HepG2 (cell line): ENCODE measurements around the gene LXN. TPM values are rescaled to one million over a fixed set of nuclear protein-coding genes. Genes with fewer than 3 reads are reported as not detected.
A peak's percentile ranks its signal among the peaks of the same experiment; 100 is the strongest.

Experiments
- DPF2 ChIP-seq: sonication (generic); formaldehyde crosslinking; IDR thresholded peaks from 2 replicates; pipeline ENCODE4 v1.4.0; 2020; ENCODE audit warnings: mild to moderate bottlenecking, low read depth, missing genetic modification reagents, borderline replicate concordance
- FOSL2 ChIP-seq: sonication (generic); formaldehyde crosslinking; IDR thresholded peaks from 2 replicates; pipeline ENCODE4 v1.4.0; 2020; ENCODE audit warnings: missing genetic modification reagents
- HNRNPH1 ChIP-seq: fragments of 200-400 bp; formaldehyde crosslinking; optimal IDR thresholded peaks from 2 replicates; pipeline ENCODE3; 2017; ENCODE audit warnings: mild to moderate bottlenecking, low read depth, low read length
- HOXA9 ChIP-seq: sonication (generic); formaldehyde crosslinking; IDR thresholded peaks from 2 replicates; pipeline ENCODE4 v1.8.1; 2022; ENCODE audit warnings: missing genetic modification reagents, mild to moderate bottlenecking, moderate library complexity, borderline replicate concordance
- ISX ChIP-seq: sonication (generic); formaldehyde crosslinking; conservative IDR thresholded peaks from 2 replicates; pipeline ENCODE4 v1.5.0; 2020; ENCODE audit warnings: missing genetic modification reagents
- KDM3A ChIP-seq: IDR thresholded peaks from 2 replicates; pipeline ENCODE4 v1.6.1; 2018; ENCODE audit warnings: low read depth, missing compliant biosample characterization
- KDM4B ChIP-seq: sonication (generic); formaldehyde crosslinking; IDR thresholded peaks from 2 replicates; pipeline ENCODE4 v1.4.0; 2020; ENCODE audit warnings: missing genetic modification reagents
- KDM5B ChIP-seq: sonication (generic); formaldehyde crosslinking; IDR thresholded peaks from 2 replicates; pipeline ENCODE4 v1.4.0; 2020; ENCODE audit warnings: missing genetic modification reagents, mild to moderate bottlenecking, borderline replicate concordance
- MBD4 ChIP-seq: IDR thresholded peaks from 2 replicates; pipeline ENCODE4 v1.6.1; 2012; ENCODE audit warnings: low read length, inconsistent platforms, borderline replicate concordance
- MXD1 ChIP-seq: sonication (generic); formaldehyde crosslinking; IDR thresholded peaks from 2 replicates; pipeline ENCODE4 v1.4.0; 2020; ENCODE audit warnings: mild to moderate bottlenecking, missing genetic modification reagents
- NCOA1 ChIP-seq: sonication (generic); formaldehyde crosslinking; IDR thresholded peaks from 2 replicates; pipeline ENCODE4 v1.9.0; 2021; ENCODE audit warnings: missing genetic modification reagents
- NR2F6 ChIP-seq, 2 experiments: IDR thresholded peaks; 2 replicates each; pipeline ENCODE4 v1.6.1; 2016; ENCODE audit warnings: antibody characterized with exemption in 1 of 2, mild to moderate bottlenecking in 1 of 2
- PHB2 ChIP-seq: fragments of 450-650 bp; IDR thresholded peaks from 2 replicates; pipeline ENCODE4 v1.6.1; 2018; ENCODE audit not compliant: partially characterized antibody
- RELA ChIP-seq: sonication (generic); formaldehyde crosslinking; IDR thresholded peaks from 2 replicates; pipeline ENCODE4 v1.4.0; 2020; ENCODE audit warnings: missing genetic modification reagents
- SALL1 ChIP-seq: sonication (generic); formaldehyde crosslinking; IDR thresholded peaks from 2 replicates; pipeline ENCODE4 v1.8.0; 2022; ENCODE audit warnings: mild to moderate bottlenecking, missing genetic modification reagents
- SIN3A ChIP-seq: IDR thresholded peaks from 2 replicates; pipeline ENCODE4 v1.6.1; 2011; ENCODE audit warnings: low read depth, mild to moderate bottlenecking, control low read depth, low read length, borderline replicate concordance
- SMC3 ChIP-seq: IDR thresholded peaks from 2 replicates; pipeline ENCODE4 v1.6.1; 2011; ENCODE audit warnings: low read length, improper control_type of control experiment
- STAT5B ChIP-seq: sonication (generic); formaldehyde crosslinking; IDR thresholded peaks from 2 replicates; pipeline ENCODE4 v1.4.0; 2020; ENCODE audit warnings: missing genetic modification reagents
- SYNCRIP ChIP-seq: fragments of 200-400 bp; formaldehyde crosslinking; IDR thresholded peaks from 2 replicates; pipeline ENCODE4 v1.6.1; 2018; ENCODE audit warnings: mild to moderate bottlenecking, low read depth, low read length; ENCODE audit not compliant: insufficient read depth
- TBX2 ChIP-seq: sonication (generic); formaldehyde crosslinking; IDR thresholded peaks from 2 replicates; pipeline ENCODE4 v1.5.0; 2020; ENCODE audit warnings: missing genetic modification reagents, mild to moderate bottlenecking, borderline replicate concordance
- THAP11 ChIP-seq: IDR thresholded peaks from 2 replicates; pipeline ENCODE4 v1.6.1; 2016; ENCODE audit warnings: missing biosample characterization, missing genetic modification reagents
- TRIM24 ChIP-seq: sonication (generic); formaldehyde crosslinking; IDR thresholded peaks from 2 replicates; pipeline ENCODE4 v1.8.0; 2022; ENCODE audit warnings: mild to moderate bottlenecking, missing genetic modification reagents
- ZFP36L2 ChIP-seq: sonication (generic); formaldehyde crosslinking; IDR thresholded peaks from 2 replicates; pipeline ENCODE4 v1.4.0; 2020; ENCODE audit warnings: missing genetic modification reagents
- ZNF331 ChIP-seq: sonication (generic); formaldehyde crosslinking; IDR thresholded peaks from 2 replicates; pipeline ENCODE4 v1.4.0; 2020; ENCODE audit warnings: missing genetic modification reagents
- ZNF530 ChIP-seq: sonication (generic); formaldehyde crosslinking; IDR thresholded peaks from 2 replicates; pipeline ENCODE4 v1.5.0; 2020; ENCODE audit warnings: low read depth, mild to moderate bottlenecking, missing genetic modification reagents
- ZNF546 ChIP-seq: sonication (generic); formaldehyde crosslinking; conservative IDR thresholded peaks from 2 replicates; pipeline ENCODE4 v1.8.1; 2023; ENCODE audit warnings: mild to moderate bottlenecking, missing genetic modification reagents
- ZNF562 ChIP-seq: sonication (generic); formaldehyde crosslinking; IDR thresholded peaks from 2 replicates; pipeline ENCODE4 v1.8.0; 2022; ENCODE audit warnings: missing genetic modification reagents, borderline replicate concordance
- ZNF781 ChIP-seq: sonication (generic); formaldehyde crosslinking; IDR thresholded peaks from 2 replicates; pipeline ENCODE4 v1.5.1; 2020; ENCODE audit warnings: borderline replicate concordance, mild to moderate bottlenecking, missing genetic modification reagents; ENCODE audit errors: not compliant biosample characterization
- ZNF83 ChIP-seq: sonication (generic); formaldehyde crosslinking; IDR thresholded peaks from 2 replicates; pipeline ENCODE4 v1.4.0; 2020; ENCODE audit warnings: missing genetic modification reagents, mild to moderate bottlenecking, borderline replicate concordance
- ZSCAN30 ChIP-seq: sonication (generic); formaldehyde crosslinking; IDR thresholded peaks from 2 replicates; pipeline ENCODE4 v1.5.0; 2020; ENCODE audit warnings: mild to moderate bottlenecking, missing genetic modification reagents
- polyA plus RNA-seq, 8 experiments: library from polyadenylated mRNA; depleted of rRNA in 3 of 8; stranded (reverse) in 7 of 8; unstranded in 1 of 8; fragments of >200 nt; fragmentation: Illumina TruSeq in 4 of 8; extraction: Trizol in 4 of 8; gene quantifications; 2 replicates each; pipeline versions ENCODE4 v1.2.1 to v1.2.3, GENCODE V29; 2011 to 2016; ENCODE audit warnings: low read depth in 4 of 8, missing spikeins in 1 of 8, mixed read lengths in 1 of 8; ENCODE audit not compliant: insufficient read depth in 1 of 8
- total RNA-seq, 5 experiments: library from RNA; depleted of rRNA; stranded (reverse); fragments of >200 nt; fragmentation: Illumina TruSeq; extraction: Trizol; gene quantifications; 2 replicates each; pipeline ENCODE4 v1.2.3, GENCODE V29; 2016; ENCODE audit warnings: low read depth in 1 of 5
- TF ChIP-seq, protein P1 (sequence below): sonication (generic); formaldehyde crosslinking; IDR thresholded peaks from 2 replicates; pipeline ENCODE4 v1.4.0; 2020; ENCODE audit warnings: mild to moderate bottlenecking, missing genetic modification reagents
- TF ChIP-seq, protein P2 (sequence below): sonication (generic); formaldehyde crosslinking; IDR thresholded peaks from 2 replicates; pipeline ENCODE4 v1.4.0; 2020; ENCODE audit warnings: mild to moderate bottlenecking, missing genetic modification reagents, borderline replicate concordance

Gene LXN
- total and polyA plus RNA-seq, 2 of the 13 experiments (the other 11 are each of a cell fraction or from before 2014, with no cell fraction given): not detected

DNA sequence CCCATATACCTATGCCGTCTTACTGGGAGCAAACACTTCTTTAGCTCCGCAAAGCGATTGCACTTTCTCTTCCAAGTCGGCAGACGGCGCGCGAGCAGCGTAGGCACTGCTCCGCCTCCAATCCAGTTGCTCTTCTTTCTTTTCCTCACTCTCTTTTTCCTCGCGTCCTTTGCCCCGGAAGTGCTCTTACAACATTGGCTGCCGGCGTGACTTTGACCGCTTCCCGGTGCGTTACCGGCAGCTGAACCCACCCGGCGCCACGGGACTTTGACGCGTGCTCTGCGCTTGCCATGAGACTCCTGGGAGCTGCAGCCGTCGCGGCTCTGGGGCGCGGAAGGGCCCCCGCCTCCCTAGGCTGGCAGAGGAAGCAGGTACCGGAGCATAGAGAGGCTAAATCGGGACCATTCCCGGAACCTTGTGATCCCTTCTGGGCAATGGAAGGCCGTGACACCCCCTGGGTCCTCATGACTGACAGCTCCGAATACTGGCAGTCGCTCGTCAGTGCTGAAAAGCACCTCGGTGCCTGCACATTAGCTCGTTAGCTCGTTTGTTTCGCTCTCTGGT is 28.0 kb downstream of the LXN start, which contains the start of gene GFM1 (continued):
- TF ChIP-seq SYNCRIP (no peak), NCOA1 (peak; percentile 84; the same call in 1 of the 2 replicates), RELA (CRISPR knock-in tag) (peak; percentile 23; the same call in 1 of the 2 replicates), THAP11 (peak; percentile 96), KDM3A (peak; percentile 98), FOSL2 (CRISPR knock-in tag) (peak; percentile 65), HOXA9 (no peak), HNRNPH1 (no peak), STAT5B (0 out of 2 replicates have a peak, but pooled peaks have one; percentile 42), ZNF331 (CRISPR knock-in tag) (peak; percentile 92), NR2F6 (IDR thresholded peaks at IDR 0.05) (no peak), NR2F6 (CRISPR knock-in tag; IDR thresholded peaks at IDR 0.05) (peak; percentile 64), TBX2 (peak; percentile 88), ZFP36L2 (no peak), TRIM24 (CRISPR knock-in tag) (no peak), KDM4B (CRISPR knock-in tag) (peak; percentile 82; the same call in 1 of the 2 replicates), MXD1 (peak; percentile 92; the same call in 1 of the 2 replicates), ZNF562 (CRISPR knock-in tag) (no peak), ZNF546 (CRISPR knock-in tag) (no peak), SMC3 (peak; percentile 38), SALL1 (peak; percentile 92), ZSCAN30 (CRISPR knock-in tag) (no peak; the same call in 1 of the 2 replicates), KDM5B (CRISPR knock-in tag) (peak; percentile 45; the same call in 1 of the 2 replicates), SIN3A (peak; percentile 93), ISX (CRISPR knock-in tag) (no peak), ZNF83 (CRISPR knock-in tag) (no peak), ZNF530 (no peak), DPF2 (CRISPR knock-in tag) (no peak), MBD4 (no peak), PHB2 (no peak), ZNF781 (peak; percentile 86)
- TF ChIP-seq, protein P1, sequence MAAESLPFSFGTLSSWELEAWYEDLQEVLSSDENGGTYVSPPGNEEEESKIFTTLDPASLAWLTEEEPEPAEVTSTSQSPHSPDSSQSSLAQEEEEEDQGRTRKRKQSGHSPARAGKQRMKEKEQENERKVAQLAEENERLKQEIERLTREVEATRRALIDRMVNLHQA (CRISPR knock-in tag): no peak
- TF ChIP-seq, protein P2, sequence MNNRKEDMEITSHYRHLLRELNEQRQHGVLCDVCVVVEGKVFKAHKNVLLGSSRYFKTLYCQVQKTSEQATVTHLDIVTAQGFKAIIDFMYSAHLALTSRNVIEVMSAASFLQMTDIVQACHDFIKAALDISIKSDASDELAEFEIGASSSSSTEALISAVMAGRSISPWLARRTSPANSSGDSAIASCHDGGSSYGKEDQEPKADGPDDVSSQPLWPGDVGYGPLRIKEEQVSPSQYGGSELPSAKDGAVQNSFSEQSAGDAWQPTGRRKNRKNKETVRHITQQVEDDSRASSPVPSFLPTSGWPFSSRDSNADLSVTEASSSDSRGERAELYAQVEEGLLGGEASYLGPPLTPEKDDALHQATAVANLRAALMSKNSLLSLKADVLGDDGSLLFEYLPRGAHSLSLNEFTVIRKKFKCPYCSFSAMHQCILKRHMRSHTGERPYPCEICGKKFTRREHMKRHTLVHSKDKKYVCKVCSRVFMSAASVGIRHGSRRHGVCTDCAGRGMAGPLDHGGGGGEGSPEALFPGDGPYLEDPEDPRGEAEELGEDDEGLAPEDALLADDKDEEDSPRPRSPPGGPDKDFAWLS: no peak
